HUDEP-2 (cell line): ENCODE data around the gene RPS8.
"Not testable (repeated sequence)": the region's sequence is repeated elsewhere in the genome, so short reads cannot be mapped to it uniquely, and the experiment has no call there.

Experiments used
- DNase-seq, 76 experiments: peaks; one replicate each; lab custom pipeline; 2025; ENCODE audit not compliant: unreplicated experiment in 76 of 76; lab: John Stamatoyannopoulos, UW

Gene RPS8

GRCh38 chr1:44775078-44775929 lies at the start of gene RPS8:
Gene RPS8, plus strand, starts transcription at chr1:44775540. Its CDS starts 57 bp downstream, at chr1:44775597.
- peak in 75 of 76 experiments; percentile 53 to 92 (median 82) for DNase-seq

GRCh38 chr1:44730741-44731512 lies 44.4 kb upstream of the RPS8 start, which contains the start of gene RNU5D-1:
Gene RNU5D-1, minus strand, starts transcription at chr1:44731170.
- DNase-seq = peak in 75 of 76 experiments; percentile 45 to 97 (median 86)

- DNase-seq = no peak
Observed at GRCh38 chr1:44733365-44733764, 42.0 kb upstream of the RPS8 start.

GRCh38 chr1:44733784-44734183 lies 41.6 kb upstream of the RPS8 start:
- no peak for DNase-seq

- no peak for DNase-seq
Observed at GRCh38 chr1:44735992-44736391, 39.3 kb upstream of the RPS8 start.

GRCh38 chr1:44738953-44739306 lies 36.4 kb upstream of the RPS8 start:
- DNase-seq = not testable (repeated sequence)

GRCh38 chr1:44739307-44740178 lies 35.8 kb upstream of the RPS8 start, which contains the start of gene KIF2C:
Gene KIF2C, plus strand, starts transcription at chr1:44739837. Its CDS starts 96 bp downstream, at chr1:44739933.
- DNase-seq = peak; percentile 54 to 97 (median 93)

GRCh38 chr1:44740179-44740617 lies 35.1 kb upstream of the RPS8 start:
- DNase-seq = peak in 1 of 76 experiments; percentile 45

GRCh38 chr1:44743211-44743610 lies 32.1 kb upstream of the RPS8 start:
- no peak for DNase-seq

GRCh38 chr1:44747878-44748277 lies 27.5 kb upstream of the RPS8 start:
- no peak for DNase-seq

GRCh38 chr1:44757420-44757819 lies 17.9 kb upstream of the RPS8 start:
- no peak for DNase-seq

- DNase-seq = no peak
Observed at GRCh38 chr1:44759077-44759476, 16.3 kb upstream of the RPS8 start.

GRCh38 chr1:44760876-44761275 lies 14.5 kb upstream of the RPS8 start:
- DNase-seq = no peak

GRCh38 chr1:44766421-44766820 lies 8.9 kb upstream of the RPS8 start:
- DNase-seq = not testable (repeated sequence)

- DNase-seq = peak in 7 of 76 experiments; percentile 17 to 81 (median 28)
Observed at GRCh38 chr1:44775930-44776729, 790 bp downstream of the RPS8 start.

- peak in 1 of 76 experiments; percentile 12 for DNase-seq
Observed at GRCh38 chr1:44776730-44777068, 1.4 kb downstream of the RPS8 start.

- DNase-seq = no peak
Observed at GRCh38 chr1:44777547-44777946, 2.2 kb downstream of the RPS8 start.

- DNase-seq = no peak
Observed at GRCh38 chr1:44777969-44778635, 2.8 kb downstream of the RPS8 start.
